ENCODE measurements around the gene JAK1.

Gene JAK1

GRCh38 chr1:64892576-64893573 is 73.5 kb downstream of the JAK1 start:
- DNase-seq (ENCODE audit: low spot score) = no peak

- DNase-seq (ENCODE audit: low spot score) = no peak
Measured at GRCh38 chr1:64891448-64891825, 74.9 kb downstream of the JAK1 start.

- DNase-seq (ENCODE audit: low spot score) = no peak
Measured at GRCh38 chr1:64890699-64891447, 75.5 kb downstream of the JAK1 start.

GRCh38 chr1:64887689-64888217 is 78.6 kb downstream of the JAK1 start:
- no peak for DNase-seq (ENCODE audit: low spot score)

- no peak for DNase-seq (ENCODE audit: low spot score)
Measured at GRCh38 chr1:64886877-64887276, 79.5 kb downstream of the JAK1 start.

- no peak for DNase-seq (ENCODE audit: low spot score)
Measured at GRCh38 chr1:64885648-64886047, 80.7 kb downstream of the JAK1 start.

GRCh38 chr1:64884261-64885040 is 81.9 kb downstream of the JAK1 start:
- DNase-seq (ENCODE audit: low spot score) = no peak

- no peak for DNase-seq (ENCODE audit: low spot score)
Measured at GRCh38 chr1:64882574-64883255, 83.6 kb downstream of the JAK1 start.

- DNase-seq (ENCODE audit: low spot score) = no peak
Measured at GRCh38 chr1:64881281-64881680, 85.1 kb downstream of the JAK1 start.

- no peak for DNase-seq (ENCODE audit: low spot score)
Measured at GRCh38 chr1:64880449-64880848, 85.9 kb downstream of the JAK1 start.

GRCh38 chr1:64878931-64879611 is 87.3 kb downstream of the JAK1 start:
- DNase-seq (ENCODE audit: low spot score) = no peak

GRCh38 chr1:64878090-64878489 is 88.3 kb downstream of the JAK1 start:
- no peak for DNase-seq (ENCODE audit: low spot score)

- no peak for DNase-seq (ENCODE audit: low spot score)
Measured at GRCh38 chr1:64877598-64877997, 88.8 kb downstream of the JAK1 start.

- no peak for DNase-seq (ENCODE audit: low spot score)
Measured at GRCh38 chr1:64877151-64877550, 89.2 kb downstream of the JAK1 start.

GRCh38 chr1:64875606-64876005 is 90.7 kb downstream of the JAK1 start:
- DNase-seq (ENCODE audit: low spot score) = no peak

GRCh38 chr1:64875101-64875500 is 91.2 kb downstream of the JAK1 start:
- no peak for DNase-seq (ENCODE audit: low spot score)

GRCh38 chr1:64874666-64875065 is 91.7 kb downstream of the JAK1 start:
- no peak for DNase-seq (ENCODE audit: low spot score)

GRCh38 chr1:64873576-64873975 is 92.8 kb downstream of the JAK1 start:
- no peak for DNase-seq (ENCODE audit: low spot score)

GRCh38 chr1:64872067-64872466 is 94.3 kb downstream of the JAK1 start:
- no peak for DNase-seq (ENCODE audit: low spot score)

GRCh38 chr1:64871256-64871655 is 95.1 kb downstream of the JAK1 start:
- DNase-seq (ENCODE audit: low spot score) = no peak

GRCh38 chr1:64867266-64867665 is 99.1 kb downstream of the JAK1 start:
- DNase-seq (ENCODE audit: low spot score) = no peak
